ENCODE data around the gene BCAR1.
"Not testable (repeated sequence)": the region's sequence is repeated elsewhere in the genome, so short reads cannot be mapped to it uniquely, and the experiment has no call there.

BCAR1 gene, protein sequence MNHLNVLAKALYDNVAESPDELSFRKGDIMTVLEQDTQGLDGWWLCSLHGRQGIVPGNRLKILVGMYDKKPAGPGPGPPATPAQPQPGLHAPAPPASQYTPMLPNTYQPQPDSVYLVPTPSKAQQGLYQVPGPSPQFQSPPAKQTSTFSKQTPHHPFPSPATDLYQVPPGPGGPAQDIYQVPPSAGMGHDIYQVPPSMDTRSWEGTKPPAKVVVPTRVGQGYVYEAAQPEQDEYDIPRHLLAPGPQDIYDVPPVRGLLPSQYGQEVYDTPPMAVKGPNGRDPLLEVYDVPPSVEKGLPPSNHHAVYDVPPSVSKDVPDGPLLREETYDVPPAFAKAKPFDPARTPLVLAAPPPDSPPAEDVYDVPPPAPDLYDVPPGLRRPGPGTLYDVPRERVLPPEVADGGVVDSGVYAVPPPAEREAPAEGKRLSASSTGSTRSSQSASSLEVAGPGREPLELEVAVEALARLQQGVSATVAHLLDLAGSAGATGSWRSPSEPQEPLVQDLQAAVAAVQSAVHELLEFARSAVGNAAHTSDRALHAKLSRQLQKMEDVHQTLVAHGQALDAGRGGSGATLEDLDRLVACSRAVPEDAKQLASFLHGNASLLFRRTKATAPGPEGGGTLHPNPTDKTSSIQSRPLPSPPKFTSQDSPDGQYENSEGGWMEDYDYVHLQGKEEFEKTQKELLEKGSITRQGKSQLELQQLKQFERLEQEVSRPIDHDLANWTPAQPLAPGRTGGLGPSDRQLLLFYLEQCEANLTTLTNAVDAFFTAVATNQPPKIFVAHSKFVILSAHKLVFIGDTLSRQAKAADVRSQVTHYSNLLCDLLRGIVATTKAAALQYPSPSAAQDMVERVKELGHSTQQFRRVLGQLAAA

DNA sequence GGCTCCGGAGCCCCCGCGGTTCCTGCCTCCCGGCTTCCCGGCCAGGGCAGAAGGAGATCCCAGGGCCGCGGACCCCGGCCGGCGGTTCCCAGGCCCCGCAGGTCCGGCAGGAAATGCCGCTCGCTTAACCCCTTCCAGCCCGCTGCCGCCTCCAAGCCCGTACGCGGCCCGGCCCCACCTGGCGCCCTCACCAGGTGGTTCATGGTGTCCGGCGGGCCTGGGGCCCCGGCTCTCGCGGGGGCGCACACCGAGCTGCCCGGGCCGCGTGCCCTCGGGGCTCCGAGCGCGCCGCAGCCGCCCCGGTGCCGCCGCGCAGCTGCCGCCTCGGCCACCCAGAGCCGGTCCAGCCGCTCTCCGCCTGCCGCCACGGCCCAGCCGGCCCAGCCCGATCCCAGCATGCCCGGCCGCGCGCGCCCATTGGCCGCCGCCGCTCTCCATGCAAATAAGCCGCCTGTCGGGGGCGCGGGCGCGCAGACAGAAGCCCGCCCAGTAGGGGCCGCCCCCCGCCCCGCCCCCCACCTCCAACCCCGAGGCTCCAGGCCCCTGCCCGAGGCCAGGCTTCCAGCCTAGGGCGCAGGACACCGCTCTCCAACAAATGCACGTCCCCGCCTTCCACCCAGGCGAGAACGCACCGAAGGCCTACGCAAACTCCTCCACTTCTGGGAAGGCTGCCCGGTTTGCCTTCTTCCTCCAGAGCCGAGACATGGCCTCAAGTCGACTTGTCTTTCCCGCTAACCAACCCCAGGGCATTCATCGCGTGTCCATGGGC, at the start of gene BCAR1:
Gene BCAR1 (minus strand): TSS at position 345 of the 769 bp plus-strand sequence. CDS start 142 bp downstream, at position 203.
- DNase-seq, result peak; percentile 18

DNA sequence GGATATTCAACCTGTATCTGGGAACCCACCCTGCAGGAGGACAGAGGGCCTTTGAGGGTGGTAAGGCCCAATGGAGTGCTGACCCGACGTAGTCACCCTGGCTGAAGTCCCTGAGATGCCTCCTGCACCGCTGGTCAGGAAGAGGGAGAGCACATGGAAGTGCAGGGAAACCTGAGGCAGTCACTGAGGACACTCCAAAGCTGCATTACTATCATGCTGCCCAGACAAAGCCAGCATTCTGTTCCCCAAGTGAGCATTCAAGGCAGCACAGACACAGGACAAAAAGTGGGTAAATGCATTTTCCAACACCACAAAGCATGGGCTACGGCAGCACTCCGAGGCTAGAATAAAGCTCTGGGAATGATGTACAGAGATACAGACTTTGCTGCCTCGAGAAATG, 46.8 kb upstream of the BCAR1 start:
- DNase-seq, result no peak

DNA sequence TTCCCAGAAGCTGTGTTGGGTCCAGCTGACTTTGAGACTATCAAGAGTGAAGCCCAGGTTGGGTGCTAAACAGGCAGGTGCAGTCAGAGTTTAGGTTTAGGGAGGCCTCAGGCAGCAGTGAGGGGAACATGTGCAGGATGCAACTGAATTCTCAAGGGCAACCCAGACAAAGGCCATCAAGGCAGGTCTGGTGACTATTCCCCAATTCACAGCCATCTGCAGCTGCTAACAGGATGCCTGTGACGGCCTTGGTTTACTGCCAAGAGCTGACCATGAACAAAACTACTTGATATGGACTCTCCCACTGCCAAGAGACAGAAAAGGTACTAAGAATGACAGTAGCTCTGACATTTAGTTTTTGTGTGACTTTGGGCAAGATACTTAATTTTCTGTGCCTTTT, 45.2 kb upstream of the BCAR1 start:
- DNase-seq, result no peak

DNA sequence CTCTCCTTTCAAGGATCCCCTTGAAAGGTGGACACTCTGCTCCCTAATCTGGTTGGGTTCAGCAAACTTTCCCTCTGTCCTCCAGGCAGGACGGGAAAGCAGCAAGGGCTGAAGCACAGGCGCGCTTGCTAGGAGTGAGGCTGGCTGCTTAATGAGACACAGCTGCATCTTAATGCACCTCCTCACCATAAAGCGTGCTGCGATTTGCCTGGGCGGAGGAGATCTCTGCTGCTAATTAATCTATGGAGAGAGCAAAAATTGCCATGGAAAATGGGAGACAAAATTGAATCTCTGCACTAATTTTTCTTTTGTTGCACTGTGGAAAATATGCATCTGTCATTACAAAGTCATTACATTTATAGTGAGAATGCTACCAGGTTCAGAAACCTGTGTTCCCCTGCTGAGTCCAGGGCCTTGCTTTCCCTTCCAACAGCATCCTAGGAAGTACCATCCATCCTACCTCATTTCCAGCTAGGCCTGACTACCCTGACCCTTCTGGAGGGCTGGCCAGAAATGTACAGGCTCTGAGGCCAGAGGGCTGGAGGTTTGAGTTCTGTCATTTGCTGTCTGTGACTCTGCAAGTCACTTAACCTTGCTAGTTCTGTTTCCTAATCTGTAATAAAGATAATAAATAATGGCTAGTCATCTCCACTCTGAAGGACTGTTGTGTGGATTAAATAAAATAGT, 43.5 kb upstream of the BCAR1 start:
- DNase-seq, result no peak

DNA sequence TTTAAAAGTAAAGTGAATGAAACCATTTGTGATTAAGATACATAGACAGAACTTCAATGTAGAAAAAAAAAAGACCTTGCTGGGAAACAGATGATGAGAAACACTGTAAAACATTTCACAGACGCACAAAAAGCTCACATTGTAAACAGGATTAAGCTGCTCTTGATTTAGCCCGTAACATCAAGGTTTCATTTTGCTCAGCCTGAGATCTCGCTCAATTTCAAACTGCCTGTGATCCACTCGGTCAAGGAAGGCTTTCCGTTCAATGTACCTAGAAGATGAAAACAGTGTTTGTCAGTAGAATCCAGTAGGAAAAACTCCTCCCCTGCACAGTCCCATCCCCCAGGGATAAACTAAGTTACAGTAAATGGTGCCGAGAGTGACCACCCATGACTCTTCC, 42.3 kb upstream of the BCAR1 start:
- DNase-seq, result no peak

DNA sequence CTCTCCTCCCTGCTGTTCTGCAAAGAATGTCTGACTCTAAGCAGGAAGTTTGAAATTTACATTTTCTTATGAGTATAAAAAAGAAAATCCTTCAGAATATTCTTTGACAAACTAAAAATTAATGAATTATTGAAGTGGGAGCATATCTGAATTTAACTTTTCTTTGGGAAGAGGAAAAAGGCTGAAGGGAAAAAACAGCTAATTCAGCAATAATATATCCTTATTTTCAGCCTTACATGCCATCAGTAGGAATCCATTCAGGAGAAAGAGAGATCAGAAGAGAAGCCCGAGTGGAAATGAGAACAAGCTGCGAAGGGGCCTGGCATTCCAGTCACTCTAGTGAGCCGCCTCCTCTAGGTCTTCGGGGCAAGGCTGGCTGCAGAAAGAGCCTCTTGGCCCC, 41.7 kb upstream of the BCAR1 start:
- DNase-seq, result no peak

DNA sequence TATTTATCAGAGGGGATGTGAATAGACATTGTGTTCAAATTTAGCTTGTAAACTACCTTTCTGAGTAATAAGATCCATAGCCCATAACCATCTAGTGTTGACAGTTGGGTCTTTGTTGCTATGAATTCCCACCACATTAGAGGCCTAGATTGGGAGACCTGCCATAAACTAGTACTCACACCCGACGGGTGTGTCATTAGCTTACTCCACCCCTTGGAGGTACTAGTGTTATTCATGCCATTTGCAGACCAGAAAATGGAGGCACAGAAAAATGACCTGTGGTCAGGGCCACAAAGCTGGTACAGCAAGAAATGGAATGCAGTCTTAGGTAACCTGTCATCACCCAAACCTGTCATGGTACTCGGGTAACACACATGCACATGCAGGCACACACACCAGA, 41.3 kb upstream of the BCAR1 start:
- DNase-seq, result no peak

DNA sequence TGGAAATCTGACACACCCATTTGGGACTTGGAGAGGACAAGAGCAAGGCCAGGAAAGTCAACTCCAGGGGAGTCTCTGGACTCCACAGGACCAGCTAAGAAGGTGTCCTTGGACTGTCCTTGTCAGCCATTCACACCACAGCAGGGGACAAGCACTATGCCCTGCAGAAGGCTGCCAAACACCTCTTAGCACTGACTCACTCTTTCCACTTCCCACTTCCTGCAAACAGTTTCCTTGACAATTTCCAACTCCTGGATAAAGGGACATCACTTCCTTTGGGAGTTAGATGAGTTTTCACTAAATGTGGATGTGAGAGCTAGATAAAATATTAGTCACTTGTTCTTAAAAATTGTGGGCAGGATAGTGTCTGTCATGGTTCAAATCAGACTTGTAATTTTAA, 37.8 kb upstream of the BCAR1 start:
- DNase-seq, result no peak

DNA sequence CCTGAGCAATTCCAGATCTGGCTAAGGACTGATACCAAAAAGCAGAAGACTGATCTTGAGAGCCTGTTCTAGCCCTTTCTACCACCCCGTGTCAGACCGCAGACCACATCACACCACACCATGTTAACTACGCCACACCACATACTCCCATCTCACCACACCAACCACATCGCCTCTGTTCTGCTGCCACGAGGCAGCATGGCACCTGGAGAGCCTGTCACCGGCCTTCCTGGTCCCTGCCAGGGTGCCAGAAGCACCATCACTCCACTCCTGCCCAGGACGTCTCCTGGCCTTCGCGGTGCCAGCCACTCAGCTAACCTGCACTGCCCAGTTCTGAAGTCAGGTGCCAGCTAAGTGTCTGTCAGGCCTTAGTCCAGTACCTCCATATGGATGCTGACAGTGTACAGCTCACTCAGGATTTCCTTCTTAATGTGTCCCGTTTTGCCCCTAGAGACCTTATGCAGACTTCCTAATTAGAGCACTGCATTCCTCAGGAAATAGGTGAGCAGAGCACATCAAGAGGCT, 37.2 kb upstream of the BCAR1 start:
- DNase-seq, result no peak

DNA sequence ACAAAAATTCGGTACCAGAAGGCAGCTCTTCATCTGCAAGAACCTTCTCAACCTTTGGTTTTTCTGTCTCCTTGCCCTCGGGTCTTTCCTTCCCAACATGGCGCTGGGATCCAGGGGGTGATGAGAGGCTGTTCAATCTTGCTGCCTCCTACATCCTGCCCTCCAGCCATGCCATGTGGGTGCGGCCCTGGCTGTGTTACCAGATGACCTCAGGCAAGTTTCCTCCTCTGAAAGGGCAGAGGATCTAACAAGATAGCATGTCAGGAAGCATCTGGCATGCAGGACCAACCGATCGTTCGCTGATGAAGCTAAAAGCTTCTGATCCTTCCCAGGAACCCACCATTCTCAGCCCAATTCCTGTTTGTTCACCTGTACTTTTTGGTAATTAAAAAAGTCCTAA, 36.8 kb upstream of the BCAR1 start:
- no peak for DNase-seq

DNA sequence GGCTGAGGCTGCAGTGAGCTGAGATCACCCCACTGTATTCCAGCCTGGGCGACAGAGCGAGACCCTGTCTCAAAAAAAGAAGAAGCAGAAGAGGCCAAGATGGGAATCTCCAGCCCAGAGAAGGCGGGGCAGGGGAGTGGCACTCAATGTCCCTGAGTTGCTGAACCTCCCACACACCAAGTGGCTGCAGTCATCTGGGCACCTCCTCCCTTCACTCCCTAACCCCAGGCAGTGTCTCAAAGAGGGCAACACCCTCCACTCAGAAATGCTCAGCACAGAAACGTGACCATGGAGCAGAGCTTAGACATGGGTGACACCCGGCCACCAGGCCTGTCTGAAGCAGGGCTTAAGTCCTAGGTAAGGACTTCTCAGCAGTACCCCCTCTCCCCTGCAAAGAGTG, 36.3 kb upstream of the BCAR1 start:
- no peak for DNase-seq

DNA sequence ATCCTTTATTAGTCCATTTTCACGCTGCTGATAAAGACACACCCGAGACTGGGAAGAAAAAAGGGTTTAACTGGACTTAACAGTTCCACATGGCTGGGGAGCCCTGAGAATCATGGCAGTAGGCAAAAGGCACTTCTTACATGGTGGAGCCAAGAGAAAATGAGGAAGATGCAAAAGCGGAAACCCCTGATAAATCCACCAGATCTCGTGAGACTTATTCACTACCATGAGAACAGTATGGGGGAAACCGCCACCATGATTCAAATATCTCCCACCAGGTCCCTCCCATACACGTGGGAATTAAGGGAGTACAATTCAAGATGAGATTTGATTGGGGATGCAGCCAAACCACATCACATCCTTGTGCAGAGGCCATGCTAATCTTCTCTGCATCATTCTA, 35.0 kb upstream of the BCAR1 start:
- DNase-seq, result no peak

DNA sequence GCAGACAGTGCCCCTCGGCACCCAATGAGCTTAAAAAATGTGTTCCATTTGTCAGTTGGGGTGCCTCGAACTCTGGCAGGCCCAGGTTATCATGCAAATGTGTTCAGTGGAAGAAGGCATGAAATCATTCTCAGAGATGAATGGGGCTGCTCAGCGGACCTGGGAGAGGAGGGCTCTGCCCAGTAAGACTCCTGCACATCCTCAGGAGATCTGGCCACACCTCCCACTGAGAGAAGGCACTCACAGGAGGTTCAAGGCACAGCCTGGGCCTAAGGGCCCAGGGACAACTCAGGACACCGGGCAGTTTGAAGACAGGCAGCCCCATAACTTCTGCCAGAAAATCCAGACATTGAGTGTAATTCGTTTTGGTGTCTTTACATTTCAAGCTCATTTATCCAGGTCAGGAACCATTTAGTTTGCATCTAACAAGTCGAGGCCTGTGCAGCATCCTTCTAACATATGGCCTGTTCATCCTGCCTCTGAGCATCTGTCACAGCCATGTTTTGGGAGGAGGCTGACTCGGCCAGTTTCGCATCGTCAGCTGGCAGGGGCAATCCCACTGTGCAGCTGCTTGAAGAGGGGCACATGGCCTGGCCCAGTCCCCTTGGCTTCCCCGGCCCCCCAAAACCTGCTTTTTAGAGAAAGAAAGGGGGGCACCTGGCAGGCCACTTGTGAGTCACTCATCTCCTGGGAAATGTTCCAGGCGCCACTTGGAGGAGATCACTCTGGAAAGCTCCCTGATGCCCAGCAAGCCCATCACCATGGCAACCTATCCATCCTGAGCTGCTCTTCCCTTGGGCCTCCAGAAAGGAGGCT, 31.2 kb upstream of the BCAR1 start:
- DNase-seq, result no peak

DNA sequence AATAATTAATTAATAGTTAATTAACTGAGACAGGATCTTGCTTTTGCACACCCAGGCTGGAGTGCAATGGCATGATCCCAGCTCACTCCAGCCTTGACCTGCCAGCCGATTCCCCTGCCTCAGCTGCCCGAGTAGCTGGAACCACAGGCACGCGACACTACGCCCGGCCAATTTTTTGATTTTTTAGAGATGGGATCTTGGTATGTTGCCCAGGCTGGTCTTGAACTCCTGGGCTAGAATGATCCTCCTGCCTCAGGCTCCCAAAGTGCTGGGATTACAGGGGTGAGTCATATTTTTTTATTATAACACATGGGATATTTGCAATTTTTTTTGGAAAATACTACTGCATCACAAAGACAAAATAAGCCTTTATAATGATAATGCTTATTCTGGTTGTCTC, 30.4 kb upstream of the BCAR1 start:
- DNase-seq, result no peak

DNA sequence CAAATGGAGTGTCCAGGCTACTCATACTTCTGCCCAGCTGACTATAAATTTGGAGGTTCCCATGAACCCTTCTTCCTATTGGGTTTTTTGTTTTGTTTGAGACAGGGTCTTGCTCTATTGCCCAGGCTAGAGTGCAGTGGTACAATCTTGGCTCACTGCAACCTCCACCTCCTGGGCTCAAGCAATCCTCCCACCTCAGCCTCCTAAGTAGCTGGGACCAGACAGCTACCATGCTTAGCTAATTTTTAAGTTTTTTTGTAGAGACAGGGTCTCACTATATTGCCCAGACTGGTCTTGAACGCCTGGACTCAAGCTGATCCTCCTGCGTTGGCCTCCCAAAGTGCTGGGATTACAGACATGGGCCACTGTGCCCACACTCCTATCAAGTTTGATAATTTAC, 29.6 kb upstream of the BCAR1 start:
- DNase-seq, result not testable (repeated sequence)

DNA sequence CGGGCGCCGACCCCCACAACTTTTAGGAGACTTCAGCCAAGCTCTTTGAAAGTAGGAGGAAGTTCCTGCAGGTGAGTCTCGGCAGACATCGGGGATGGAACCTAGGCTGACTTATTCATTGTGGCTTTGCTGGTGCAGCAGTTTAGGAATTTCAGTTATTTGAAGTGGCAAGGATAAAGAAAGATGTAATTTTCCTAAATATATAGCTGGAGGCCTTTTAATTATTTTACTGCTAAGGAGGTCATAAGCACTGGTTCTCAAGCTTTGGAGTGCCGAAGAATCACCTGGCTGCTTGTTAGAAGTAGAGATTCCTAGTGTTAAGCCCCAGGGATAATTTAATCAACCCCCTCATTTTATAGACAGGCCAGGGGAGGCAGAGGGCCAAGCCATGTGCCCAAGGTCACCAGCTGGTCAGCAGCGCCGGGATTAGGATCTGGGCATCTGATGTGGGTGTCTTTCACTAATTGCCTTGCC, 28.9 kb upstream of the BCAR1 start:
- DNase-seq, result no peak

DNA sequence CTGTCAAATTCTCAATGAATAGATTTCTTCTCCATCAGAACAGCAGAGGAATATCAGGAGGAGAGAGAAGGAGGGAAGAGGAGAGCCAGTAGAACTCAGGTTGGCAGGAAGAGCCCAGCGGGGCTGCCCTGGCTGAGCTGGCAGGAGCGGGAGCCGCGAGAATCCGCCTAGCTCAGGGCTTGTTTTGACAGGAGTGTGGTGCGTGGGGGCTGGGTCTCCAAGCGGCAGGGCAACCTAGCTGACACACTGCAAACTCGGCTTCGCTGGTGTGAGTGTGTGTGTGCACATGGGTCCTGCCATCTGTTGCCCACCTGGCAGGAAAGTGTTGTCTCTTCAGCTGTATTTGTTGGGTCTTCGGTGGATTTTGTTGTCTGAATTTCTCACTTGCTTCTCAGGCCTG, 27.9 kb upstream of the BCAR1 start:
- DNase-seq, result no peak

DNA sequence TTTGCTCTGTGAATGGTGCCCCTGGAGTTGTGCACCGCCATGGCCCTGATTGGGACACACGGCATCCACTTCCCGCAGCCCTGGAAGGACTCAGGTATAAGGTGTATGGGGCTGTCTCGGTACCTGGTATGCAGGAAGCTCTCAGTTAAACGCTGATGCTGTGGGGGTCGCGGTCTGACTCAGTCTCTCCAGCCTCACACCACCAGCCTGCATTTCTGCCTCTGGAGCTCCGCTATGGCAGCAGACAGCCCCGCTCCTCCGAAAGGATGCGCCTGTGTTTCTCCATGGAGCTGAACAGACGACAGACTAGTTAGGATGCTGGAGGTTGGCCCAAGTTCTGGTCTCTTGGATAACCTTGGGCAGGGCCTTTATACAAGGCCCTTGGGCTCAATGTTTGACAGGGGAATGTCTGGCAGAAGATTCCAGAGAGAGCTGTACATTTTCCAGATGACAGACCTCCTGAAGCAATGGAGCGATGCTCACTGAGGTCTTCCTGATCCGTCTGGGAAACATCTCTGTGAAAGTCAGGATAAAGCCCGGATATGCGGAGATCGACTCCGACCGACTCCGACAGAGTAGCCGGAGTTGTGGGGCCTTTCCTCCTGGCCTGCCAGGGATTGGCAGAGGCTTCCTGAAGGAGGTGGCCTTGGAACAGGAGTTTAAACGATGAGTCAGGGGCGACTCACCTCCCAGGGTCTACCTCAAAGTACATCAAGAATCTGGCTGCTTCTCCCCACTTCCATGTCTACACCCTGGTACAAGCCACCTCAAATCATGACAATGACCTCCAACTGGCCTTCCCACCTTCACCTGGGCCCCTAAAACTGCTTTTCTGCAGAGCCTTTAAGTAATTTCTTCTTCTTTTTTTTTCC, 21.9 kb upstream of the BCAR1 start:
- no peak for DNase-seq

DNA sequence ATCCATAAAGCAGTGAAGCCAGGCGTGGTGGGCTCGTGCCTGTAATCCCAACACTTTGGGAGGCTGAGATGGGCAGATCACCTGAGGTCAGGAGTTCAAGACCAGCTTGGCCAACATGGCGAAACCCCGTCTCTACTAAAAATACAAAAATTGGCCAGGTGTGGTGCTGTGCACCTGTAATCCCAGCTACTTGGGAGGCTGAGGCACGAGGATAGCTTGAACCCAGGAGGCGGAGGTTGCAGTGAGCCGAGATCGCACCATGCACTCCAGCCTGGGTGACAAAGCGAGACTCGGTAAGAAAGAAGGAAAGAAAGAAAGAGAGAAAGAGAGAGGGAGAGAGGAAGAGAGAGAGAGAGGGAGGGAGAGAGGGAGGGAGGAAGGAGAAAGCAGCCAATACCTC, 21.2 kb upstream of the BCAR1 start:
- DNase-seq, result not testable (repeated sequence)

DNA sequence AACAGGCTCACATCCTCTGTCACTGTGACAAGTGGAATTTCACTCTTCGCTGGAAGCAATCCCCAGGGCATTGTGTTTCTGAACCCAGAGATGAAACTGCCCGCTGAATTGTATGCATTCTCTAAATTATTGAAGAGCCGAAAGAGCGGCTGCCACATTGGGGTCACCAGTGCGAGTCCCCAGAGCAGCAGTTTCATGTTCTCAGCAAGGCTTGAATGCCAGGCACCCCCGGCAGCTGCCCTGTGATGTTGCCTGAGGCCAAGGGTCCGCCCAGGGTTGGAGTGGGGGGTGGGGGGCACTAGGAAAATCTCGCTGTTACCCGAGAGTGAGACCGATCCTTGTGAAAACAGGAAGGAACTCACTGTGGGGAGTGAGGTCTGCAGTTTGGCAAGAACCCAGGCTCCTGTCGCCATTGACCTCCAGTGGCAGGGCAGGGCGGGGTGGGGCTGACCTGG, 20.7 kb upstream of the BCAR1 start:
- DNase-seq, result no peak
